Bronchial epithelial cell (primary cell): ENCODE measurements around the gene RLN1. TPM values are rescaled to one million over a fixed set of nuclear protein-coding genes. Genes with fewer than 3 reads are reported as not detected.

ENCODE experiments used
- DNase-seq: peaks from one replicate; pipeline ENCODE4 v3.0.0-alpha.2; 2010; ENCODE audit warnings: low read depth
- FAIRE-seq: peaks from 2 replicates; lab custom pipeline; 2011; peaks lifted over from hg19 to GRCh38; lab: Jason Lieb, UNC
- H3K27me3 ChIP-seq: 2 replicates; pipeline ENCODE4 v1.5.1; 2011; ENCODE audit warnings: low read length; ENCODE audit not compliant: control insufficient read depth, insufficient read depth
- H3K36me3 ChIP-seq: 2 replicates; pipeline ENCODE4 v1.5.1; 2011; ENCODE audit warnings: low read length; ENCODE audit not compliant: control insufficient read depth, insufficient read depth
- H3K4me3 ChIP-seq: 2 replicates; pipeline ENCODE4 v1.5.1; 2011; ENCODE audit warnings: mild to moderate bottlenecking, low read depth, low read length, control low read depth
- CTCF ChIP-seq: IDR thresholded peaks from 2 replicates; pipeline ENCODE4 v1.5.1; 2011; ENCODE audit warnings: mild to moderate bottlenecking, moderate library complexity, low read length, control low read depth, inconsistent platforms; ENCODE audit not compliant: insufficient read depth, severe bottlenecking
- total RNA-seq: library from RNA; depleted of rRNA; stranded (reverse); fragments of >200 nt; gene quantifications from 2 replicates; pipeline ENCODE4 v1.2.1, GENCODE V29; 2014

Gene RLN1
- total RNA-seq, 1 donor from 2014 or later: 0.26 TPM

DNA sequence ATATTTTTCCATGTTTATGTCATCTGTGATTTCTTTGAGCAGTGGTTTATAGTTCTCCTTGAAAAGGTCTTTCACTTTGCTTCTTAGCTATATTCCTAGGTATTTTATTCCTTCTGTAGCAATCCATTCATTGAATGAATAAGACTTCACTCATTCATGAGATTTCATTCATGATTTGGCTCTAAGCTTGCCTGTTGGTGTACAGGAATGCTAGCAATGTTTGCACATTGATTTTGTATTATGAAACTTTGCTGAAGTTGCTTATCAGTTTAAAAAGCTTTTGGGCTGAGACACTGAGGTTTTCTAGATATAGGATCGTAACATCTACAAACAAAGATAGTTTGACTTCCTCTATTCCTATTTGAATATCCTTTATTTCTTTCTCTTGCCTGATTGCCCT is 51.1 kb downstream of the RLN1 start:
- no peak for TF ChIP-seq CTCF
- no peaks in the 10 kb centered on the region for H3K36me3 ChIP-seq
- H3K27me3 ChIP-seq: no peaks in the 10 kb centered on the region
- FAIRE-seq: no peak
- H3K4me3 ChIP-seq: no peak overlapping the region
- DNase-seq: peak; percentile 33

GRCh38 chr9:5286262-5286661 is 53.4 kb downstream of the RLN1 start:
- DNase-seq (no peak), FAIRE-seq (no peak)
- Histone ChIP-seq H3K27me3 (no peaks in the 10 kb centered on the region), H3K36me3 (no peaks in the 10 kb centered on the region), H3K4me3 (no peak overlapping the region)
- no peak for TF ChIP-seq CTCF

Other genes with a start within 250 kb of the RLN1 start
- gene INSL6, start 154.2 kb downstream of the RLN1 start, total RNA-seq: not detected in 2 replicates
- 0.26 TPM in 1 of 2 replicates, not detected in the other for gene INSL4, start 108.5 kb downstream of the RLN1 start, total RNA-seq
- gene RLN2, start 35.2 kb downstream of the RLN1 start, total RNA-seq: 0.26 and 0.90 TPM in 2 replicates
- 22.9 and 28.3 TPM in 2 replicates for gene PLGRKT, start 98.0 kb upstream of the RLN1 start, total RNA-seq
- 5.3 and 5.8 TPM in 2 replicates for gene CD274, start 110.7 kb upstream of the RLN1 start, total RNA-seq
- gene PDCD1LG2, start 170.7 kb upstream of the RLN1 start, total RNA-seq: under 0.01 and 0.64 TPM in 2 replicates